Muscle of leg (tissue), 11 donors: Measurements from ENCODE around the gene WDFY3. TPM values are rescaled to one million over a fixed set of nuclear protein-coding genes. Genes with fewer than 3 reads are reported as not detected.

Experiments
- DNase-seq: peaks from one replicate; pipeline ENCODE4 v3.0.0; 2013
- H3K27ac ChIP-seq: one replicate; pipeline ENCODE4 v1.5.1; 2013; ENCODE audit warnings: mild to moderate bottlenecking, low read length, control low read depth
- H3K27me3 ChIP-seq: one replicate; pipeline ENCODE4 v1.6.1; 2013; ENCODE audit warnings: low read length; ENCODE audit not compliant: control insufficient read depth, insufficient read depth
- H3K36me3 ChIP-seq: one replicate; pipeline ENCODE4 v1.6.1; 2013; ENCODE audit warnings: low read length; ENCODE audit not compliant: control insufficient read depth, insufficient read depth
- H3K4me1 ChIP-seq: one replicate; pipeline ENCODE4 v1.6.1; 2013; ENCODE audit warnings: low read length; ENCODE audit not compliant: control insufficient read depth, insufficient read depth
- H3K4me3 ChIP-seq: one replicate; pipeline ENCODE4 v1.5.1; 2013; ENCODE audit warnings: low read length, control low read depth
- H3K9me3 ChIP-seq: replicated peaks from 2 replicates; pipeline ENCODE4 v1.6.1; 2013; ENCODE audit warnings: low read depth, low read length; ENCODE audit not compliant: control insufficient read depth
- WGBS: methylation state at CpG from one replicate; pipeline ENCODE4 v1.1.5; 2013; ENCODE audit warnings: missing lambda C conversion rate; ENCODE audit not compliant: insufficient coverage; 5-methylcytosine and 5-hydroxymethylcytosine counted together
- polyA plus RNA-seq, 8 donors: library from polyadenylated mRNA; unstranded; fragments of 120-200 nt; gene quantifications; one replicate each; pipeline versions ENCODE4 v1.2.1 to v1.2.3, GENCODE V29; 2013; ENCODE audit warnings: inconsistent platforms in 1 of 8, low replicate concordance in 1 of 8; ENCODE audit not compliant: insufficient read length in 8 of 8, insufficient read depth in 1 of 8
- total RNA-seq: library from RNA; stranded (reverse); fragments of 120-200 nt; gene quantifications from one replicate; pipeline ENCODE4 v1.2.4, GENCODE V29; 2013

WDFY3 gene
- total and polyA plus RNA-seq, 9 donors, result 11.8 to 40.6 (median 20.3) TPM

GRCh38 chr4:84928089-84928488 lies 38.4 kb downstream of the WDFY3 start:
- H3K9me3 ChIP-seq, result no peaks in the 10 kb centered on the region
- no peaks in the 10 kb centered on the region for H3K4me1 ChIP-seq
- no peak overlapping the region for H3K4me3 ChIP-seq
- H3K36me3 ChIP-seq, result peaks cover 19% of the 10 kb centered on the region
- no peaks in the 10 kb centered on the region for H3K27me3 ChIP-seq
- DNase-seq, result no peak
- H3K27ac ChIP-seq, result no peak overlapping the region
- WGBS, result 96% methylated on average over 4 of the region's 5 CpGs

DNA sequence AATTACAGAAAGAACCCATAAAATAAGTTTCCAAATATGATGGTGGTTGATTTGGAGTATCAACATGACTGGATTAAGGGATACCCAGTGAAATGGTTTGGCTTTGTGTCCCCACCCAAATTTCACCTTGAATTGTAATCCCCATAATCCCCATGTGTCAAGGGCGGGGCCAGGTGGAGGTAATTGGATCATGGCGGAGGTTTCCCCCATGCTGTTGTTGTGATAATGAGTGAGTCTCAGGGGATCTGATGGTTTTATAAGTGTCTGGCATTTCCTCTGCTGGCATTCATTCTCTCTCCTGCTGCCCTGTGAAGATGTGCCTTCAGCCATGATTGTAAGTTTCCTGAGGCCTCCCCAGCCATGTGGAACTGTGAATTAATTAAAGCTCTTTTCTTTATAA lies 39.1 kb downstream of the WDFY3 start:
- no CpG with 5 or more reads among the region's 2 CpGs for WGBS

GRCh38 chr4:84925558-84925957 lies 40.9 kb downstream of the WDFY3 start:
- no peak for DNase-seq
- no peaks in the 10 kb centered on the region for H3K4me1 ChIP-seq
- H3K27ac ChIP-seq, result no peak overlapping the region
- H3K27me3 ChIP-seq, result no peaks in the 10 kb centered on the region
- no peak overlapping the region for H3K4me3 ChIP-seq
- no peaks in the 10 kb centered on the region for H3K9me3 ChIP-seq
- WGBS, result no CpG with 5 or more reads among the region's 1 CpG
- peaks cover 17% of the 10 kb centered on the region for H3K36me3 ChIP-seq

More for the DNA sequence above, 39.1 kb downstream of the WDFY3 start:
- no peak overlapping the region for H3K27ac ChIP-seq
- no peak overlapping the region for H3K4me3 ChIP-seq
- H3K4me1 ChIP-seq, result no peaks in the 10 kb centered on the region
- H3K27me3 ChIP-seq, result no peaks in the 10 kb centered on the region
- DNase-seq, result no peak
- peaks cover 19% of the 10 kb centered on the region for H3K36me3 ChIP-seq
- H3K9me3 ChIP-seq, result no peaks in the 10 kb centered on the region

DNA sequence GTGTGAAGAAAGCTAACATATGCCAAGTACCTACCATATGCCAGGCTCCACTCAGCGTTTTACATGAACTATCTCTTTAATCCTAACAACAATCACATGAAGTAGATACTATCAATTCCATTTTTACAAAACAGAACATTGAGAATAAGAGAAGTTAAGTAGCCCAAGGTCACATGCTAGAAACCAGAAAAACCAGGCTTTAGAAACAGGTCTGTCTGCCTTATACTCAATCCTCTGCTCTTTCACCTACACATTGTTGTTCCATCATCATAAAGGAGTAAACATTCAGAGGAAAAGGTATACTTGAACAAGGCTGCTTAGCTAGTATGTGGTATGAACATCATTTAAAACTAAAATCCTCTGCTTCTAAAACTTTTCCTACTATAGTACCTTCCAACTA lies 42.1 kb downstream of the WDFY3 start:
- no peak for DNase-seq
- peaks cover 14% of the 10 kb centered on the region for H3K36me3 ChIP-seq
- H3K9me3 ChIP-seq, result no peaks in the 10 kb centered on the region

GRCh38 chr4:84920617-84921016 lies 45.9 kb downstream of the WDFY3 start:
- peak; percentile 59 for DNase-seq
- WGBS, result 86% methylated on average over 1 of the region's 3 CpGs
- no peak overlapping the region for H3K4me3 ChIP-seq
- H3K36me3 ChIP-seq, result no peaks in the 10 kb centered on the region
- H3K27ac ChIP-seq, result no peak overlapping the region
- H3K9me3 ChIP-seq, result no peaks in the 10 kb centered on the region
- no peaks in the 10 kb centered on the region for H3K4me1 ChIP-seq
- no peaks in the 10 kb centered on the region for H3K27me3 ChIP-seq

More for the DNA sequence above, 42.1 kb downstream of the WDFY3 start:
- no peak overlapping the region for H3K4me3 ChIP-seq
- H3K4me1 ChIP-seq, result no peaks in the 10 kb centered on the region
- H3K27ac ChIP-seq, result no peak overlapping the region
- H3K27me3 ChIP-seq, result no peaks in the 10 kb centered on the region
- no CpG with 5 or more reads among the region's 1 CpG for WGBS

- WGBS, result no CpG with 5 or more reads among the region's 3 CpGs
- Histone ChIP-seq H3K27ac (no peak overlapping the region), H3K4me1 (no peaks in the 10 kb centered on the region), H3K9me3 (no peaks in the 10 kb centered on the region), H3K36me3 (no peaks in the 10 kb centered on the region), H3K4me3 (no peak overlapping the region), H3K27me3 (no peaks in the 10 kb centered on the region)
- DNase-seq, result no peak
These were observed 48.5 kb downstream of the WDFY3 start for GRCh38 chr4:84917869-84918600.

- Histone ChIP-seq H3K4me3 (no peak overlapping the region), H3K27ac (no peak overlapping the region), H3K9me3 (no peaks in the 10 kb centered on the region), H3K4me1 (no peaks in the 10 kb centered on the region), H3K27me3 (no peaks in the 10 kb centered on the region), H3K36me3 (no peaks in the 10 kb centered on the region)
- no CpG with 5 or more reads among the region's 6 CpGs for WGBS
- no peak for DNase-seq
These were observed 49.2 kb downstream of the WDFY3 start for GRCh38 chr4:84917086-84917821.

DNA sequence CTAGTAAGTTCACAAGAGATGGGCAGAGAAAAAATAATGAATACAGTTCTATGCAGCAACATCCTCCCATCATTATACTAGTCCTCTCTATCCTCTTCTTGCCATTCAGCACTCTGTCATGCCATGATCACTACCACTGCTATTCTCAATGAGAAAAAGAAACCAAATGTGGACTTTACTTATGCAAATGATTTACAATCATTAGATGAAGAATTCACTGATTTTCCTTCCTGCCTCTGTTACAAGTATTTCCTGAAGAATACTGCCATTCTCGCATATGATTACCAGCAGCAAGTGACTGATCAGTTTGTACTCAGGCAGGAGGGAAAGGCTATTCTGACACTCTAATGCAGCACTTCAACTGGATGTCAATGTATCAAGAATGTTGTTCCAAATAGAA lies 50.3 kb downstream of the WDFY3 start:
- H3K4me1 ChIP-seq, result no peaks in the 10 kb centered on the region

GRCh38 chr4:84915396-84915780 lies 51.1 kb downstream of the WDFY3 start:
- Histone ChIP-seq H3K36me3 (no peaks in the 10 kb centered on the region), H3K4me1 (no peaks in the 10 kb centered on the region), H3K27ac (no peak overlapping the region), H3K4me3 (no peak overlapping the region), H3K9me3 (no peaks in the 10 kb centered on the region), H3K27me3 (no peaks in the 10 kb centered on the region)
- peak; percentile 81 for DNase-seq

More for the DNA sequence above, 50.3 kb downstream of the WDFY3 start:
- no peak for DNase-seq
- no CpG with 5 or more reads among the region's 1 CpG for WGBS
- H3K36me3 ChIP-seq, result no peaks in the 10 kb centered on the region
- H3K27ac ChIP-seq, result no peak overlapping the region
- no peaks in the 10 kb centered on the region for H3K9me3 ChIP-seq
- no peaks in the 10 kb centered on the region for H3K27me3 ChIP-seq
- H3K4me3 ChIP-seq, result no peak overlapping the region

DNA sequence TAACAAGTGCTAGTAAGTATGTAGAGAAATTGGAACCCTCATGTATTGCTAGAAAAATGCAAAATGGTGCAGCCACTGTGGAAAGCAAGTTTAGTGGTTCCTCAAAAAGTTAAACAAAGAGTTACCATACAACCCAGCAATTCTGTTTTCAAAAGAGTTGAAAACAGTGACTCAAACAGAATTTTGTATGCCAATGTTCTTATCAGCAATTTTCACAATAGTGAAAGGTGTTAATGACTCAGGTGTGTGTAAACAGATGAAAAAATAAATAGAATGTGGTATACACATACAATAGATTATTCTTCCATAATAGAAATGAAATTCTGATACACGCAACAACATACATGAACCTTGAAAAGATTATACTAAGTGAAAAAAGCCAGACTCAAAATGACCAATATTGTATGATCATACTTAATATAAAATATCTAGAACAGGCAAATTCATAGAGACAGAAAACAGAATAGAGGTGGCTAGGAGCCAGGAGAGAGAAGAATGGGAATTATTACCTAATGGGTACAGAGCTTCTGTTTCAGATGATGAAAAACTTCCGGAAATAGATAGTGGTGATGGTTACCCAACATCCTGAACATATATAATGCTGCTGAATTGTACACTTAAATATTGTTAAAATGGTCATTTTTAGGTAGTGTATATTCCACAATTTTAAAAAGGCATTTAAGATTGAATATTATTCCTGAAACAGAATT lies 51.6 kb downstream of the WDFY3 start:
- peak; percentile 33 for DNase-seq
- no peaks in the 10 kb centered on the region for H3K27me3 ChIP-seq
- no peaks in the 10 kb centered on the region for H3K9me3 ChIP-seq
- H3K36me3 ChIP-seq, result no peaks in the 10 kb centered on the region
- H3K4me3 ChIP-seq, result no peak overlapping the region
- no peak overlapping the region for H3K27ac ChIP-seq
- WGBS, result no CpG with 5 or more reads among the region's 2 CpGs
- no peaks in the 10 kb centered on the region for H3K4me1 ChIP-seq
